Subcutaneous adipose tissue (tissue), 4 donors: Measurements from ENCODE around the gene MCM9. TPM values are rescaled to one million over a fixed set of nuclear protein-coding genes. Genes with fewer than 3 reads are reported as not detected.

Source experiments
- CTCF ChIP-seq: fragments of 450-650 bp; IDR thresholded peaks from one replicate; pipeline ENCODE4 v1.5.1; 2016; ENCODE audit warnings: low read depth, mild to moderate bottlenecking, control low read depth, antibody characterized with exemption, moderate library complexity
- total RNA-seq, 4 donors: library from RNA; depleted of rRNA; stranded (reverse); fragments of >200 nt; gene quantifications; one replicate each; pipeline ENCODE4 v1.1.0, GENCODE V29; 2016

The MCM9 gene
- total RNA-seq, 4 donors from 2014 or later, result 14.1 to 26.4 (median 16.3) TPM

DNA sequence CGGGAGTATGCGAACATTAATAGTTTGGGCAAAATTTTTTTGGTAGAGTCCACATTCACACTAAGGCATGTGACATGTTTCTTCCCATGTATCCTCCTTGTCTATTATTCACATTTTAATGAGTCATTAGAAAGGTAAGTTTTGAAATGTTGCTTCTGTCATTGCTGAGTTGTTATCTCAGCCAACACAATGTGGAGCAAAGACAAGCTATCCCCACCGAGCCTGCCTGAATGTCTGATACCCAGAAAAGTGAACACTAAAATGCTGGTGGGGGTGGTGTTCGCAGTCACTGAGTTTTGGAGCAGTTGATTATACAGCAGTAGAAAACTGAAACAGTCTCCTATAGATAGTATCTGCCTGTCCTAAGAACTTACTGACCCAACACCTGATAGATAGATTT is 109.3 kb downstream of the MCM9 start:
- no peak for TF ChIP-seq CTCF

DNA sequence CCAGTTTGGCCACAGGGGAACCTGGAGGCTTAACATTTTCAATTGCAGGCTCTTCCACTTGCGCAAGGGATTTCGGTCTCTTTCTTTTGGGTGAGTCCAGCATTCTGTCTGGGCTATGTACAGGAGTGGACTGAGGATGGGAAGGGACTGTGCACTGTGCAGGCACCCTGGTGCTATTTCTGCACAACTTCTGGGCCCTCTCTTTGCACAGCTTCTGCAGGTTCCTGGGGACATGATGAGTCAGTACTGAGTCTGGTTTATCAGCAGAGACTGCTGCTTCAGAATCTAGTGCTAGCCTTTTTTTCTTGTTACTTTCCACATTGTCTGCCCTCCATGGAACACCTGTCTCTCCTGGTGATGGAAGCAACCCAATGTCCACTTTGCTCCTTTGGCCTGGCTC is 119.5 kb downstream of the MCM9 start:
- TF ChIP-seq CTCF, result no peak

DNA sequence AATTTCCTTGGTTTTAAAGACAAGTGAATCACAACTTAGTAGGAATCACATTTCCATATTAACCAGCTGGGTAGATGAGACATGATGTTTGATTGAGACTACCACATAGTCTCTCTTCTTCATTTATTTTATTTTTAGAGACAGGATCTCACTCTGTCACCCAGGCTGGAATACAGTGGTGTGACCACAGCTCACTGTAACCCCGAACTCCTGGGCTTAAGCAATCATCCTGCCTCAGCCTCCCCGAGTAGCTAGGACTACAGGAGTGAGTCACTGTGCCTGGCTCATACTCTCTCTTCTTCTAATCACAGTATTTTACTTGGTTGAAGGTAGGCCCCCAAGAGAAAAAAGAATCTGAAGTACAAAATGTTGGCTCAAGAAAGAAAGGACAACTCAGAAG is 121.2 kb downstream of the MCM9 start:
- TF ChIP-seq CTCF, result no peak

DNA sequence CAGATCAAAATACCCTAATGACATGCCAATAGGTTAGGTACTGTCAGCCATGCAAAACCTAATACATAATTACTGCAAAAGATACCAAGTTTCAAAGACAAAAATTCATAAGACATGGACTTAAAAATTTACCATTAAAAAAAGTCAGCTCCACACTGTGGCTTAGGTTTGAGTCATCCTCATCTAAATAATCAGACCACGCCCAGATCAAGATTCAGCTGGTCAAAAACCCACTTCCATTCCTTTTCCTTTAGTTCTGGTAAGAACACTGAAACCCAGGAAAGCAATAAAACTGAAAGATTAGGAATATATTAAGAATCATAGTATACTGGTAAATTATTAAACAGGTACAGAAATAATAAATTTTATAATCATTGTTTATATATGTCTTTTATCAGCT is 122.0 kb downstream of the MCM9 start:
- no peak for TF ChIP-seq CTCF

GRCh38 chr6:118810420-118811027 is 124.4 kb downstream of the MCM9 start:
- no peak for TF ChIP-seq CTCF

- no peak for TF ChIP-seq CTCF
These were observed 125.9 kb downstream of the MCM9 start for GRCh38 chr6:118808793-118809638.

GRCh38 chr6:118804091-118804490 is 130.9 kb downstream of the MCM9 start:
- TF ChIP-seq CTCF, result no peak
